KMS-11 (cell line): Measurements from ENCODE around the gene ENGASE.

Experiments
- H2AFZ ChIP-seq: fragments of 200-600 bp; sonication (generic); 2 replicates; pipeline ENCODE4 v1.6.1; 2016; ENCODE audit warnings: antibody characterized with exemption, mixed run types, low read depth
- H3K27ac ChIP-seq: fragments of 200-600 bp; sonication (generic); 2 replicates; pipeline ENCODE4 v1.6.1; 2016; ENCODE audit warnings: mild to moderate bottlenecking, mixed run types
- H3K27me3 ChIP-seq: fragments of 200-600 bp; sonication (generic); 2 replicates; pipeline ENCODE4 v1.6.1; 2017; ENCODE audit warnings: mild to moderate bottlenecking, low read depth, mixed run types, moderate library complexity; ENCODE audit not compliant: insufficient read depth
- H3K36me3 ChIP-seq: fragments of 200-600 bp; sonication (generic); 2 replicates; pipeline ENCODE4 v1.6.1; 2017; ENCODE audit warnings: mild to moderate bottlenecking, mixed run types; ENCODE audit not compliant: insufficient read depth
- H3K4me1 ChIP-seq: fragments of 200-600 bp; sonication (generic); 2 replicates; pipeline ENCODE4 v1.6.1; 2016; ENCODE audit warnings: mild to moderate bottlenecking, low read depth, mixed run types; ENCODE audit not compliant: poor library complexity, severe bottlenecking
- H3K4me2 ChIP-seq: fragments of 200-600 bp; sonication (generic); 2 replicates; pipeline ENCODE4 v1.7.0; 2016; ENCODE audit warnings: mild to moderate bottlenecking, mixed run types
- H3K4me3 ChIP-seq: fragments of 200-600 bp; sonication (generic); IDR thresholded peaks from 2 replicates; pipeline ENCODE4 v1.6.1; 2017; ENCODE audit warnings: low read depth, low read length, mixed read lengths; ENCODE audit not compliant: insufficient read depth
- H3K79me2 ChIP-seq: fragments of 200-600 bp; sonication (generic); 2 replicates; pipeline ENCODE4 v1.6.1; 2016; ENCODE audit warnings: low read depth, mixed run types; ENCODE audit not compliant: insufficient read depth
- H3K9ac ChIP-seq: fragments of 200-600 bp; sonication (generic); 2 replicates; pipeline ENCODE4 v1.6.1; 2016; ENCODE audit warnings: mild to moderate bottlenecking, mixed run types
- H4K20me1 ChIP-seq: fragments of 200-600 bp; sonication (generic); 2 replicates; pipeline ENCODE4 v1.6.1; 2016; ENCODE audit warnings: mild to moderate bottlenecking, mixed run types; ENCODE audit not compliant: insufficient read depth
- TF ChIP-seq, protein P1 (sequence below): fragments of 200-600 bp; sonication (generic); conservative IDR thresholded peaks from 2 replicates; pipeline ENCODE4 v1.6.1; 2017; ENCODE audit warnings: low read depth, mild to moderate bottlenecking, antibody characterized with exemption, low read length, moderate library complexity, mixed read lengths

ENGASE gene

DNA sequence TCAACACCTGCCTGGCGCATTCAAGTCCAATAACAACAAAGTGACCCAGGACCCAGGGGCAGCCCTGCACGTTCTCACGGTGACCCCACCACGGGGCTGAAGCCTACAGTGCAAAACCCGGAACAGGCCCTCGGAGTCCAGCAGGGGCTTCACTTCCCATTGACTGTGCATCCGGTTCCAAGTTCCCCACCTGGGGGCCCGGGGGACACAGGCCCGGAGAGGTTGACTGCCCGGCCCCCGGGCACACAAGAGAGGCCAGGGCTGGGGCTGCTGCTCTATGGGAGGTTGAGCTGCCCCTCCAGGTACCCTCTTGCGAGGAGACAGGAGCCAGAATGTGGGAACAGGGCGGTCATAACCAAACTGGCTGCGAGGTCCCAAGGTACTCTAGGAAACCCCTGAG lies 31.3 kb downstream of the ENGASE start:
- H3K4me1 ChIP-seq, result no peaks in the 10 kb centered on the region
- no peak overlapping the region for H3K4me3 ChIP-seq
- H3K36me3 ChIP-seq, result no peaks in the 10 kb centered on the region
- no peak overlapping the region for H3K4me2 ChIP-seq
- H3K27ac ChIP-seq, result no peak overlapping the region
- H3K27me3 ChIP-seq, result peaks cover 98% of the 10 kb centered on the region
- no peaks in the 10 kb centered on the region for H3K79me2 ChIP-seq
- H3K9ac ChIP-seq, result no peak overlapping the region
- TF ChIP-seq, protein P1, sequence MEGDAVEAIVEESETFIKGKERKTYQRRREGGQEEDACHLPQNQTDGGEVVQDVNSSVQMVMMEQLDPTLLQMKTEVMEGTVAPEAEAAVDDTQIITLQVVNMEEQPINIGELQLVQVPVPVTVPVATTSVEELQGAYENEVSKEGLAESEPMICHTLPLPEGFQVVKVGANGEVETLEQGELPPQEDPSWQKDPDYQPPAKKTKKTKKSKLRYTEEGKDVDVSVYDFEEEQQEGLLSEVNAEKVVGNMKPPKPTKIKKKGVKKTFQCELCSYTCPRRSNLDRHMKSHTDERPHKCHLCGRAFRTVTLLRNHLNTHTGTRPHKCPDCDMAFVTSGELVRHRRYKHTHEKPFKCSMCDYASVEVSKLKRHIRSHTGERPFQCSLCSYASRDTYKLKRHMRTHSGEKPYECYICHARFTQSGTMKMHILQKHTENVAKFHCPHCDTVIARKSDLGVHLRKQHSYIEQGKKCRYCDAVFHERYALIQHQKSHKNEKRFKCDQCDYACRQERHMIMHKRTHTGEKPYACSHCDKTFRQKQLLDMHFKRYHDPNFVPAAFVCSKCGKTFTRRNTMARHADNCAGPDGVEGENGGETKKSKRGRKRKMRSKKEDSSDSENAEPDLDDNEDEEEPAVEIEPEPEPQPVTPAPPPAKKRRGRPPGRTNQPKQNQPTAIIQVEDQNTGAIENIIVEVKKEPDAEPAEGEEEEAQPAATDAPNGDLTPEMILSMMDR, result no peak
- H4K20me1 ChIP-seq, result no peaks in the 10 kb centered on the region
- H2AFZ ChIP-seq, result no peak overlapping the region

DNA sequence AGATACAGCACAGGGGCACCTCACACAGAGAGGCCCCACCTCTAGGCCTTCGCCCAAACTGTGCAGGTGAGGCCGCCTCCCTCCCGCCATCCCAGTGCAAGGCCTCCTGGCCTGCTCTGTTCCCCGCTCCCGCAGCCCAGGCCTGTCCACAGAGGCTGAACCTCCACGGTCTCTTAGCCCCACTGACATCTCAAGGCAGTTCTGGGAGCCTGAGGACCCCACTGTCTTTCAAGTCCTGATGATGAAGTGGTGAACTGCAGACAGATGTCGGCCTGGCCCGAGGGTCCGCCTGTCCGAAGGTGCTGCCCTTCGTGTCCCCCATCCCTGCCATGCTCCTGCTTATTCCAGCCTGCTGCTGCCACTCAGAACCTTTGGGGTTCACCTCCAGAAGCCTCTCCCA lies 32.3 kb downstream of the ENGASE start:
- H4K20me1 ChIP-seq, result no peaks in the 10 kb centered on the region
- no peak overlapping the region for H3K4me3 ChIP-seq
- TF ChIP-seq, protein P1, result no peak
- H3K79me2 ChIP-seq, result no peaks in the 10 kb centered on the region
- no peak overlapping the region for H3K27ac ChIP-seq
- no peaks in the 10 kb centered on the region for H3K36me3 ChIP-seq
- no peak overlapping the region for H3K4me2 ChIP-seq
- no peaks in the 10 kb centered on the region for H3K4me1 ChIP-seq
- H2AFZ ChIP-seq, result no peak overlapping the region
- H3K27me3 ChIP-seq, result peaks cover 98% of the 10 kb centered on the region
- no peak overlapping the region for H3K9ac ChIP-seq

DNA sequence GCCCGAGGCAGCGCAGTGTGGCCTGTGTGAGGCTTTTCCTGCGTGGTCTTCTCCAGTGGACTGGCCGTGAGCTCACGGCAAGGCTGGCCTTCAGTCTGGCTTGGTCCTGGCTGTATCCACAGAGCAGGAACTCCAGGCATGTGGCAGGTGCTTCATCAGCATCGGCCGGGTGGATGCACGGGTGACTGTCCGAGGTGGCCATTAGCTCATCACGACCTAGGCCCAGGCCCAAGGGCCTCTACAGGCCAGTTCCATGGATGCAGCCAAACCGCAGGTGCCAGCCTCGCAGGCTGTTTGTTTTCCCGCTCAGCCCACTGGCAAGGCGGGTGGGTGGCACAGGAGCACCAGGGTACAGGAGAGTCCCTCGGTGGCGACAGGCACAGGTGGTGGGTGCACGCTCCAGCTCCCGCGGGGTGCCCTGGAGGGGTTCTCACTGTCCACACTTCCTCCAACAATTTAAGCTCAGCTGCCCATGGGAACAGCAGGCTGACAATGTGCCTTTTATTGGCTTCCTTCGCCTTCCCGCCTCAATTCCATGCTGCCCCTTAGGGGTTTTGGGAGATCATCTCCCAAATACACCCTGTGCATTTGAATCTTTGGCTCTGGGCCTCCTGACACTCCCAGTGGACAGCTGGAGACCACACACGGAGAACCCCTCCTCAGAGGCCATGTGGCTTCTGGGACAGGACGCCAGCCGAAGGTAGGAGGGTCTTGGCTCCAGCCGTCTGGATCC lies 33.0 kb downstream of the ENGASE start:
- no peaks in the 10 kb centered on the region for H3K4me1 ChIP-seq
- TF ChIP-seq, protein P1, result no peak
- no peaks in the 10 kb centered on the region for H4K20me1 ChIP-seq
- H3K79me2 ChIP-seq, result no peaks in the 10 kb centered on the region
- peaks cover 98% of the 10 kb centered on the region for H3K27me3 ChIP-seq
- no peak overlapping the region for H2AFZ ChIP-seq
- H3K4me3 ChIP-seq, result no peak overlapping the region
- H3K36me3 ChIP-seq, result no peaks in the 10 kb centered on the region
- H3K9ac ChIP-seq, result no peak overlapping the region
- H3K27ac ChIP-seq, result no peak overlapping the region
- H3K4me2 ChIP-seq, result no peak overlapping the region

DNA sequence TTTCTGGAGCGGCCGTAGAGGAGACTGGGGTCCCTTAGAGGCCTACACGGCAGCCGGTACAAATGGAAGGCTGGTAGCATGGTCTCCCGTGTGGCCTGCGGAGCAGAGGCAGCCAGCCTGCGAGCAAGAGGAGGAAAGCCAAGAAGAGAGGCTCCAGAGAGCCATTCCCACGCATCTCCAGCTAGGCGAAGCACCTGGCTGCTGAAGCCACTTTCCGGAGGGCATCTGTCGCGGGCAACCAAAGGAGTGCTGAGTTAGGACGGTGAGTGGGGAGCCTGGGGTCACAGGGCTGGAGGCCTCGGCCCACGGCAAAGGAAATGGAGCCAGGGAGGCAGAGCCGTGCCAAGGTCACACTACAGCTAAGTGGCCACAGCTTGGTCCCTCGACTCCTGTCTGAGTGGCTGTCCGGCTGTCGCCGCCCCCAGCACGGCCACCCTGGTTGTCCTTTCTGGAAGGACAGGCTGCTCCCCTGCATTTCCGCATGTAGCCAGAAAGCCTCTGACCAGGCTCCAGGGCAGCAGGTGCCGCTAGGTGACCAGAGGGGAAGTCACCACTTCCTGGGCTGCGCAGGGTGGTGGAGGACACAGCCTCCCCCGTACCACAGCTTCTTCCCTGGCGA lies 33.7 kb downstream of the ENGASE start:
- H2AFZ ChIP-seq, result no peak overlapping the region
- H3K36me3 ChIP-seq, result no peaks in the 10 kb centered on the region
- no peaks in the 10 kb centered on the region for H3K79me2 ChIP-seq
- no peak overlapping the region for H3K4me3 ChIP-seq
- TF ChIP-seq, protein P1, result no peak
- H3K9ac ChIP-seq, result no peak overlapping the region
- H4K20me1 ChIP-seq, result no peaks in the 10 kb centered on the region
- no peak overlapping the region for H3K4me2 ChIP-seq
- no peak overlapping the region for H3K27ac ChIP-seq
- H3K27me3 ChIP-seq, result peaks cover 96% of the 10 kb centered on the region
- H3K4me1 ChIP-seq, result no peaks in the 10 kb centered on the region
